Activated CD4-positive, alpha-beta T cell treated with anti-CD3 and anti-CD28 coated beads for 4 hours (primary cell): ENCODE results near the gene PPFIA3.
A peak's percentile ranks its signal among the peaks of the same experiment; 100 is the strongest.
"Not testable (repeated sequence)": the region's sequence is repeated elsewhere in the genome, so short reads cannot be mapped to it uniquely, and the experiment has no call there.

ENCODE experiments used
- DNase-seq, 2 donors: peaks; one replicate each; pipeline ENCODE4 v3.0.0-alpha.2; 2020

PPFIA3 gene

GRCh38 chr19:49125025-49125731, 5.8 kb downstream of the PPFIA3 start:
- DNase-seq, result no peak

GRCh38 chr19:49126575-49126974, 7.2 kb downstream of the PPFIA3 start:
- DNase-seq, result no peak

DNA sequence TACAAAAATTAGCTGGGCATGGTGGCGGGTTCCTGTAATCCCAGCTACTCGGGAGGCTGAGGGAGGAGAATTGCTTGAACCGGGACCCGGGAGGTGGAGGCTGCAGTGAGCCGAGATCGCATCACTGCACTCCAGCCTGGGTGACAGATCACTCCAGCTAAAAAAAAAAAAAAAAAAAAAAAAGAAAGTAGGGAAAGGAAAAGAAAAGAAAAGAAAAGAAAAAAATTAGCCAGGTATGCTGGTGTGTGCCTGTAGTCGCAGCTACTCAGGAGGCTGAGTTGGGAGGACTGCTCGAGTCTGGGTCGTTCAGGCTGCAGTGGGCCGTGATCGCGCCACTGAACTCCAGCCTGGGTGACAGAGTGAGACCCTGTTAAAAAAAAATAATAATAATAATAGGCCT, 7.9 kb downstream of the PPFIA3 start:
- DNase-seq, result not testable (repeated sequence)

GRCh38 chr19:49127674-49128544, 8.6 kb downstream of the PPFIA3 start:
- DNase-seq, result peak; percentile 94

- no peak for DNase-seq
These were observed 9.3 kb downstream of the PPFIA3 start for GRCh38 chr19:49128545-49129237.

DNA sequence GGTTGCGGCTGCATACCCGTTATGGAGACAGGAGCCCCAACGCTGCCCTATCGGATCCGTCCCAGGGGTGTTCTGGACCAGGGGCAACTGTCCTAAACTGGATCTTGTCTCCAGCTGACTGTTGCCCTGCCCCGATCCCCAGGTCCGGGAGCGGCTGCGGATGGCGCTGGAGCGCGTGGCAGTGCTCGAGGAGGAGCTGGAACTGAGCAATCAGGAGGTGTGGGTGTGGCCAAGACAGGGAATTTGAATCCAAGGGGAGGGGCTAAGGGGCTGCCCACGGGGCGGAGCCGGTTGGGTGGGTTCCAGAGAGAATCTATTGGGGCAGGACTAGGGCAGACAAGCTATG, 9.9 kb downstream of the PPFIA3 start:
- DNase-seq, result no peak

GRCh38 chr19:49130325-49130724, 11.0 kb downstream of the PPFIA3 start:
- no peak for DNase-seq

- peak in 1 of 2 donors; percentile 45 for DNase-seq
These were observed 13.7 kb downstream of the PPFIA3 start for GRCh38 chr19:49132974-49133609.

DNA sequence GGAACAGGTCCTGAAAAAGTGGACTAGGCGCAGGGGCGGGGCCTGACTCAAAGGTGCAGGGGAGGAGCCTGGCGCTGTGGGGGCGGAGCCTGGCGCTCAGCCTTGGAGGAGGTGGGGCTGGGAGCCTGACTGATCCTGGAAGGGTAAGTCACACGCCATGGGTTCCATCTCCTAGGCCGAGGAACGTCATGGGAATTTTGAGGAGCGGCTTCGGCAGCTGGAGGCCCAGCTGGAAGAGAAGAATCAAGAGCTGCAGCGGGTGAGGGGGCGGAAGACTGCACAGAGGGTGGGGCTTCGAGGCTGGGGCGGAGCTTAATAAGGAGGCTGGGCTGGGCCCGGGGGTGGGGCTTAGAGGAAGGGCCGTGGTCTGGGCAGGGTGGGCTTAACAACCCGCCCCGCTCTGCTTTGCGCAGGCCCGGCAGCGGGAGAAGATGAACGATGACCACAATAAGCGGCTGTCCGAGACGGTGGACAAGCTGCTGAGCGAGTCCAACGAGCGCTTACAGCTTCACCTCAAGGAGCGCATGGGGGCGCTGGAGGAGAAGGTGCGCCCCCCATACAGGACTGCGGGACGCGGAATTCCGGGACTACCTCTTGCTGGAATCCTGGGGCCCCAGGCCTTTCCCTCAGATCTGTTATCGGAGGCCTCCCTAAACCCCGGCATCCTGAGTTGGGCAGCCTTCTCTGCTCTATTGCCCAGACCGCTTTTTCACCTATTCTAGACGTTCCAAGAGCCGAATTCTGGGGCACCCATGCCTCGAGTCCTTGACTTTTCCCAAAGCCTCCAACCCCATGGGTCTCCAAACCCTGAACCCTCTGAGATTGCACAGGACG, 14.5 kb downstream of the PPFIA3 start:
- DNase-seq, result peak in 1 of 2 donors; percentile 53

- DNase-seq, result no peak
These were observed 16.3 kb downstream of the PPFIA3 start for GRCh38 chr19:49135686-49136085.

DNA sequence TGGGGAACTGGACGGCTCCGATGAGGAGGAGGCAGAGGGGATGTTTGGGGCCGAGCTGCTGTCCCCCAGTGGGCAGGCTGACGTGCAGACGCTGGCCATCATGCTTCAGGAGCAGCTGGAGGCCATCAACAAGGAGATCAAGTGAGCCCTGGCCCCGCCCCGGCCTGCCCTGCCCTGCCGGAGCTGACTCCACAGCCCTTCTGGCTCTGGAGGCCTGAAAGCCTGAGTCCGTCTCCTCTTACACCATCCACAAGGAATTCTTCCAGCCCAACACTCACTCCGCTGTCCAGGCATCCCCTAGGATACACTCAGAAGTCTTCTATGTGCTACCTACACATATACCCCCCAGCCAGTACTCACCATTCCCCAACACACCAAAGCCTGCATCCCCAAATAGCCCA, 17.4 kb downstream of the PPFIA3 start:
- no peak for DNase-seq

- DNase-seq, result no peak
These were observed 21.6 kb downstream of the PPFIA3 start for GRCh38 chr19:49140951-49141350.

GRCh38 chr19:49141352-49141751, 22.0 kb downstream of the PPFIA3 start:
- DNase-seq, result no peak

DNA sequence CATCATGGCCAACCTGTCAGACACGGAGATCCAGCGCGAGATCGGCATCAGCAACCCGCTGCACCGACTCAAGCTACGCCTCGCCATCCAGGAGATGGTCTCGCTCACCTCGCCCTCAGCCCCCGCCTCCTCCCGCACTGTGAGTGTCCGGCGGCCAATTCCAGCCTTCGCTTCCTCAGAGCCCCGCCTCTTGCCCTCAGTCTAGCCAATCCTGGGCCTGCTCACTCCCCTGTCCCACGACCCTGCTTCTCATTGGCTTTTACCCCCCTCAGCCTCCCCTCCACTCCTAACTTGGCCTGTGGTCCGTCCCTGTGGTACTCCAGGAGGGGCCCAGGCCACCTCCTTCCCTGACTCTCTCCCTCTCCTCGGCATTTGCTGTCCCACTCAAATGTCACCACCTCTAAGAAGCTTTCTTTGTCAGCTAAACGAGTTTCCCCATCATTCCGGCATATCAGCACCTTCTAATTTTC, 23.6 kb downstream of the PPFIA3 start:
- peak in 1 of 2 donors; percentile 46 for DNase-seq

- peak; percentile 71 to 79 for DNase-seq
These were observed 26.4 kb downstream of the PPFIA3 start for GRCh38 chr19:49145573-49146407.

DNA sequence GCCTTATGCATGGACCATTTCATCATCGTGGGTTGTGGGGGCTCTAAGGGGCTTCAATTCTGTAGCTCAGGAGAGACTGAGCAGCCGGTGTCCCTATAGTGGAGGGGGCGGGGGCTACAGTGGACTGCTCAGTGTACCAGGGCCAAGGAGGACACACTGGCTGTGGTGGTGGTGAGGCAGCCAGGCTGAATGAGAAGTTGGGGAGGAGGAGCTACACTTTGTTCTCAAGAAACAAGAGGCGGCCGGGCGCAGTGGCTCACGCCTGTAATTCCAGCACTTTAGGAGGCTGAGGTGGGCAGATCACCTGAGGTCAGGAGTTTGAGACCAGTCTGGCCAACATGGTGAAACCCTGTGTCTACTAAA, 27.0 kb downstream of the PPFIA3 start:
- not testable (repeated sequence) for DNase-seq

DNA sequence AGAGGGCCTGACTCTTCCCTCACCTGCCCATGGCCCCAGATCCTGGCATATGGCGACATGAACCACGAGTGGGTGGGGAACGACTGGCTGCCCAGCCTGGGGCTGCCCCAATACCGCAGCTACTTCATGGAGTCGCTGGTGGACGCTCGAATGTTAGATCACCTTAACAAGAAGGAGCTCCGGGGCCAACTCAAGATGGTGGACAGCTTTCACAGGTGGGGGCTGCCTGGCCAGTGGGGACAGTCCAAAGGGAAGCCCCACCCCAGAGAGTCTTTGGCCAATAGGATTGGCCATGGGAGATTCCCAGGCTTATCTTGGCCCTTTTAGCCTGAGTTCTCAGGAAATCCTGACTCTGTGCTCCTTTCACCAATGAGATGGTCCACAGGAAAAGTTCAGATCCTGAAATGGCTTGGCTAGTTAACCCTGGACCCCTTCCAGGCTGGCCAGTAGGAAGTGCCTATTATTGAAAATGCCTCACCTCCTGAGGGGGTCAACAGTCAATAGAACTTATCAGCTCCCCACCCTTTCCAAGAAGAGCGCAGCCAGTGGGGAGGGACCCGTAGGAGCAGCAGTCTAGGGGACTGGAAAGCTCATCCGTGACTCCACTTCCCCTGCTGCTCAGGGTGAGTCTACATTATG, 28.8 kb downstream of the PPFIA3 start:
- no peak for DNase-seq

- DNase-seq, result peak; percentile 75 to 78
These were observed 29.7 kb downstream of the PPFIA3 start for GRCh38 chr19:49148784-49149651.

- DNase-seq, result no peak
These were observed 30.3 kb downstream of the PPFIA3 start for GRCh38 chr19:49149652-49150105.
